ENCODE measurements around the gene ZNF605.
A peak's percentile ranks its signal among the peaks of the same experiment; 100 is the strongest.
"Not testable (repeated sequence)": the region's sequence is repeated elsewhere in the genome, so short reads cannot be mapped to it uniquely, and the experiment has no call there.

Gene ZNF605

DNA sequence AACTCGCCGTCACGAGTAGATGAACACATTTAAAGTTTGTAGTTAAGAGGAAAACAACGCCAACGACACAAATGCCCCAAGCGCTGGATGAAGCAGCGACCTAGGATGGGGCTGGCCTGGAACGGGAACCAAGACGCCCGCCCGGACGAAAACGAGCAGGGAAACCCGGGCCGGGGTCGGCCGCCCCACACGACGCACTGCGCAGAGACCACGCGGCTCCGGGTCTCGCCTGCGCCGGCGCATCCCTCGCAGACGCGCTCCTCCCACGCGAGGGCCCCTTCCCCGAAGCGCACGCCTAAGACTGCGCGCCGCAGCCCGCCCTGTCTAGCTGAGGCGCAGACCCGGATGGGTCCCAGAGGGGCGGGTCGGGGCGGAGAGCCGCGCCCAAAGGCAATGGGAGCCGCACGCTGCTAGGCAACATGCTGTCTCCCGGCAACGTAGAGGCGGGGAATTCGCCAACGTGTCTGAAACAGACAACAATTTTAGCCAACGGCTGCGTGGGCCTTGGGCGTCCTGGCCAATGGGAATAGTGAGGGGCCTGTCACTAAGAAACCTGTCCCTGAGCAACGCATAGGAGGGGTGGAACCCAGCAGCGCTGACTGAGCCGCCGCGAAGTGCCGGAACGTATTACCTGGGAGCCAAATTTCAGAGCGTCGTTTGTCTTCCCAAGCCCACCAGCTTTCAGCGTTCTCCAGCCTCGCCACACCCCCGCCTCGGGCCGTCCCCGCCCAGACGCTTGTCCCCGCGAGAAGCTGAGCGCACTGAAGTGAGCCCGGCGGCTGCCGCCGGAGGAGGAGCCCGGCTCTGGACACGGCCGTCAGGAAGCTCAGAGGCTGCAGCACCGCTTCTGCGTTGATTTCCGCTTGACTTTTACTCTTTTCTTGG lies 47.7 kb downstream of the ZNF605 start:
- DNase-seq (ENCODE audit: low read depth, low spot score) = peak; percentile 96

GRCh38 chr12:132907789-132908144 lies 48.3 kb downstream of the ZNF605 start:
- not testable (repeated sequence) for DNase-seq (ENCODE audit: low read depth, low spot score)

DNA sequence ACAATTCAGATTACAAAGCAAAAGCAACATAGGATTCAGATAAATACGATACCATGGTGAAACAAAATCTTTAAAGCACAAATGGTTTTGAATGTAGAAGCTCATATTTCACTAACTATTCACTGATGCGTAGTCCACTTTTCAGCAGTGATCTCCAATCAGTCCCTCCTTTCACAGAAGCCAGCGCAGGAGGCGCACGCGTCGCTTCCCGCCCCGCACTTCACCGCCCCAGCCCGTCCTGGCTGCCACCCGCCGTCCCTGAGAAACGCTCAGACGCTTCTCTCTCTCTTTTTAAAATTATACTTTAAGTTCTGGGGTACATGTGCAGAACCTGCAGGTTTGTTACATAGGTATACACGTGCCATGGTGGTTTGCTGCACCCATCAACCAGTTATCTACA lies 48.9 kb downstream of the ZNF605 start:
- DNase-seq (ENCODE audit: low read depth, low spot score) = no peak

GRCh38 chr12:132904718-132905328 lies 51.3 kb downstream of the ZNF605 start:
- peak; percentile 83 for DNase-seq (ENCODE audit: low read depth, low spot score)

- DNase-seq (ENCODE audit: low read depth, low spot score) = no peak
Observed at GRCh38 chr12:132899033-132899432, 57.1 kb downstream of the ZNF605 start.

GRCh38 chr12:132888852-132889251 lies 67.3 kb downstream of the ZNF605 start:
- DNase-seq (ENCODE audit: low read depth, low spot score) = no peak

- peak; percentile 87 for DNase-seq (ENCODE audit: low read depth, low spot score)
Observed at GRCh38 chr12:132887513-132888351, 68.4 kb downstream of the ZNF605 start, which contains the start of gene CHFR. CHFR (minus strand) TSS chr12:132887605; CDS start chr12:132887328, 277 bp downstream.

- no peak for DNase-seq (ENCODE audit: low read depth, low spot score)
Observed at GRCh38 chr12:132886529-132887477, 69.3 kb downstream of the ZNF605 start.

- DNase-seq (ENCODE audit: low read depth, low spot score) = no peak
Observed at GRCh38 chr12:132881818-132882217, 74.3 kb downstream of the ZNF605 start.

GRCh38 chr12:132874620-132875019 lies 81.5 kb downstream of the ZNF605 start:
- not testable (repeated sequence) for DNase-seq (ENCODE audit: low read depth, low spot score)

DNA sequence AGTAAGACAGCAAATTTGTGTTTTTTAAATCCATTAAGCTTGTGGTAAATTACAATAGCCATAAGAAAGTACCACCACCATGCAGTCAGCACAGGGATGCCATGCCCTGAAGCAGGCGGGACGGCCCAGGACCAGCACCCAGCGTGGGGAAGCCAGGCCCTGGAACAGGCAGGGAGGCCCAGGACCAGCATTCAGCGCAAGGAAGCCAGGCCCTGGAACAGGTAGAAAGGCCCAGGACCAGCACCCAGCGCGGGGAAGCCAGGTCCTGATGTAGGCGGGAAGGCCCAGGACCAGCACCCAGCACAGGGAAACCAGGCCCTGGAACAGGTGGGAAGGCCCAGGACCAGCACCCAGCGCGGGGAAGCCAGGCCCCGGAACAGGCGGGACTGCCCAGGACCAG lies 81.9 kb downstream of the ZNF605 start:
- DNase-seq (ENCODE audit: low read depth, low spot score) = no peak

DNA sequence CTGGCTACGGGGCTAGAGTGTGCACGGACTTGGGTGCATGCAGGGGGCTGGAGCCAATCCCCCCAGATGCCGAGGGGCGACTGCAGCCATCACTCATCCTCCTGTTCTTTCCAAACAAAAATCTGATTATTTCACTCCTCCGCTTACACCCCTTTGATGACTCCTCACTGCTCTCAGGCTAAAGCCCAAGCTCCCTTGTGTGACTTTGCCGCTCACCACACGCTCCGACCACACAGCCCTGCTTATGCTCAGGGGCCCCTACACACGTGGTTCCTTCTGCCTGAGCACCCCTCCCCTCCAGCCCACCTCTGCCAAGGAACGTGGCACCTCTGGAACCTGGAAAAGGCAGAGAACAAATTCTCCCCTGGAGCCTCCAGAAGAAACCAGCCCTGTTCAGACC lies 82.4 kb downstream of the ZNF605 start:
- no peak for DNase-seq (ENCODE audit: low read depth, low spot score)

DNA sequence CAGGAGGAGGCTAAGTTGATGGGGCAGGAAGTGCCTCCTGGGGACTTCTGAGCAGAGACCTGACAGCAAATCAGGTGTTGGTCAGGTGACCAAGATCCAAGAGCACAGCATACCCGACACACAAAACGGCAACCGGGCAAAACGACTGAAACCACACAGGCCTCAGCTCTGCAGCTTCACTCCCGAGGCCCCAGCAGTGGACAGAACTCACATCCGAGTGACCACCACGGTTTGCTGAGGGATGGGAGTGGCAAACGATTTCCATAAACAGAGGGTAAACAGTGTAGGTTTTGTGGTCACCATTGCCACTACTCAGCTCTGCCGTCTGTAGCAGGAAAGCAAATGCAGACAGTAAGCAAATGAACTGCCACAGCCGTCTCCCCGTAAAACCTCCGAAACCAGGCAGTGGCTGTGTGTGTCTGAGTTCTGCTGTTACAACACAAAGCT lies 83.1 kb downstream of the ZNF605 start:
- no peak for DNase-seq (ENCODE audit: low read depth, low spot score)

- DNase-seq (ENCODE audit: low read depth, low spot score) = no peak
Observed at GRCh38 chr12:132872073-132872855, 83.8 kb downstream of the ZNF605 start.

DNA sequence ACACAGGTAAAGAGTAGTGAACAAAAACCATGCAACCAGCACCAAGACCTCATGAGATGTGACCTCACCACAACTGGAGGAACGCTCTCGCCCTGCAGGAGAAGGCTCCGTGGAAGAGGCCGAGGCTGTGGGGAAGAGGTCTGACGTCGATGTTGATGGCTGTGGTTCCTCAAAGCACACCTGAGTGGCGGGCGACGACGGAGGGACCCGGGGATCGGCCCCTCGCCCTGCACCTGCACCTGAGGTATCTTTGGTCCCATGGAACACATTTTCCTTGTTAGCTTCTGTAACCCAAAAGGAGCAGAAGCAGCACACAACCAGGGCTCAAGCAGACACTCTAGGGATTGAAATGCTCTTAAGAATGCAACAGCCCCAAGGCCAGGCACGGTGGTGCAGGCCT lies 86.6 kb downstream of the ZNF605 start:
- no peak for DNase-seq (ENCODE audit: low read depth, low spot score)

Data from activated naive CD8-positive, alpha-beta T cell treated with anti-CD3 and anti-CD28 coated beads, Interleukin-2, amount 50 U/mL, for 16 hours (primary cell).